Panc1 (cell line): Measurements from ENCODE around the gene FCRL2.

ENCODE experiments used
- POLR2AphosphoS5 ChIP-seq: IDR thresholded peaks from 2 replicates; pipeline ENCODE4 v1.6.1; 2012; ENCODE audit warnings: mild to moderate bottlenecking, low read depth, low read length, moderate library complexity
- SIN3A ChIP-seq: IDR thresholded peaks from 2 replicates; pipeline ENCODE4 v1.6.1; 2012; ENCODE audit warnings: low read depth, mild to moderate bottlenecking, low read length, moderate library complexity, borderline replicate concordance; ENCODE audit not compliant: insufficient read depth
- TF ChIP-seq, protein P1 (sequence below): fragments of 450-650 bp; IDR thresholded peaks from 2 replicates; pipeline ENCODE4 v1.5.1; 2017; ENCODE audit warnings: mild to moderate bottlenecking

DNA sequence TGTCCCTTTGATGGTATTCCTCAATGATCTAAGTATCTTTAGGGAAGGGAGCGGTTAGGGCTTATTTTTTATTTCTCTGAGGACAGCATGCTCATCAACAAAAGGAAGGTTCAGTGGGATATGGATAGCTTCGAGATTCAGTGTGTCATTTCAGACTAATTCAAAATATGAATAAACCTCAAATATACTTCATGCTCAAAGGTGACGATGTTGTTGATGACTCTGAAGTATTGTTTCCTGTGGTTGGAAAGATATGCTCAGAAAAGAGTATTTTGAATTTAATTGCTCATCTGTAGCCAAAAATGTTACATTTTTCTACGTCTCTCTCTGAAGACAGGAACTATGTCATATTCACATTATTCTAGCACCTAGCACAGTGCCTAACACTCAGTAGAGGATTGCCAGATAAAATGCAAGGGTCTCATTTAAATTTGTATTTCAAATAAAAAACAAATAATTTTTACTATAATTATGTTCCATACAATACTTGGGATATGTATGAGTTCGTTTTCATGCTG lies 74.6 kb downstream of the FCRL2 start:
- TF ChIP-seq, protein P1, sequence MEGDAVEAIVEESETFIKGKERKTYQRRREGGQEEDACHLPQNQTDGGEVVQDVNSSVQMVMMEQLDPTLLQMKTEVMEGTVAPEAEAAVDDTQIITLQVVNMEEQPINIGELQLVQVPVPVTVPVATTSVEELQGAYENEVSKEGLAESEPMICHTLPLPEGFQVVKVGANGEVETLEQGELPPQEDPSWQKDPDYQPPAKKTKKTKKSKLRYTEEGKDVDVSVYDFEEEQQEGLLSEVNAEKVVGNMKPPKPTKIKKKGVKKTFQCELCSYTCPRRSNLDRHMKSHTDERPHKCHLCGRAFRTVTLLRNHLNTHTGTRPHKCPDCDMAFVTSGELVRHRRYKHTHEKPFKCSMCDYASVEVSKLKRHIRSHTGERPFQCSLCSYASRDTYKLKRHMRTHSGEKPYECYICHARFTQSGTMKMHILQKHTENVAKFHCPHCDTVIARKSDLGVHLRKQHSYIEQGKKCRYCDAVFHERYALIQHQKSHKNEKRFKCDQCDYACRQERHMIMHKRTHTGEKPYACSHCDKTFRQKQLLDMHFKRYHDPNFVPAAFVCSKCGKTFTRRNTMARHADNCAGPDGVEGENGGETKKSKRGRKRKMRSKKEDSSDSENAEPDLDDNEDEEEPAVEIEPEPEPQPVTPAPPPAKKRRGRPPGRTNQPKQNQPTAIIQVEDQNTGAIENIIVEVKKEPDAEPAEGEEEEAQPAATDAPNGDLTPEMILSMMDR, result no peak
- TF ChIP-seq SIN3A, result no peak
- no peak for TF ChIP-seq POLR2AphosphoS5
